GM21737 (cell line): ENCODE data around the gene KDM4D.
"Not testable (repeated sequence)": the region's sequence is repeated elsewhere in the genome, so short reads cannot be mapped to it uniquely, and the experiment has no call there.

Source experiments
- ATAC-seq: cut with Tn5 transposase; IDR thresholded peaks from one replicate; pipeline ENCODE4 v1.9.1; 2021; ENCODE audit warnings: mild to moderate bottlenecking, moderate library complexity; ENCODE audit not compliant: unreplicated experiment

Gene KDM4D

GRCh38 chr11:94973099-94973968 is at the start of gene KDM4D, which contains the start of gene CWC15:
Gene KDM4D, plus strand, starts transcription at chr11:94973709. Its CDS starts 23,664 bp downstream, at chr11:94997373.
Gene CWC15, minus strand, starts transcription at chr11:94973556. Its CDS starts 1,371 bp downstream, at chr11:94972185.
- ATAC-seq, result peak; percentile 100

- ATAC-seq, result no peak
Observed at GRCh38 chr11:94924171-94924572, 49.3 kb upstream of the KDM4D start.

DNA sequence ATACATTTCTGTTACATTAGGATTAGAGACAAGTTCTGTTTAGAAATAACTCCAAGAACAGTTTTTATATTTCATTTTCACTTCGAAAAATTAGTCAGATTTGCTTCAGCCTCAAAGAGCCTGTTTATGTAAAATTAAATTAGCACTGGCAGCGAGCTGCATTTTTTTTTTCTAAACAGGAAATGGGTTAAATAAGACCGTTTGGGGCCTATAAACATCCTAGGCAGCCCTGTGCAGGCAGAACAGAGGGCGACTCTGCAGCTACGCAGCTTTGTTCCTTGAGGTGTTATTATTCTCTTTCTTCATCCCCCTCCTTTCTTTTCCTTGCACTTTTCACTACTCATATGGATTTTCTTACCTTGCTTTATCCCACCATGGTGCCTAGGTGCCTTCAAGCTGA is 48.9 kb upstream of the KDM4D start:
- no peak for ATAC-seq

- ATAC-seq, result peak; percentile 74
Observed at GRCh38 chr11:94925422-94926270, 47.9 kb upstream of the KDM4D start.

DNA sequence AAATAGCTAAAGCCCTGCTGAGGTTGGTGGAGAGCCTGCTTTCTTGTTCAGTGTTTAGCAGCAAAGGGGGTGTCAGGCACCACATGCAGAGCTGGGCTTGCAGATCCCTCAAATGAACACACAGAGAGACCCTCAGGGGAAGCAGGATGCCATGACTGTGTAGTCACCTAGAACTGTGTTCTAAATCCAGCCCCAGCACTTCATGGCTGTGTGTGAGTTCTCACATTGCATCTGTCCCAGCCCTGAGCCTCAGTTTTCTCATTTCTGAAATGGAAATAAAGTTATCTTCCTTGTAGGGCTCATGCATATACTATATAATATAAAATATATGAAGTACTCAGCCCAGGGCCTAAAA is 47.3 kb upstream of the KDM4D start:
- ATAC-seq, result no peak

GRCh38 chr11:94926698-94927237 is 46.7 kb upstream of the KDM4D start:
- ATAC-seq, result no peak

- ATAC-seq, result no peak
Observed at GRCh38 chr11:94928117-94928990, 45.2 kb upstream of the KDM4D start.

DNA sequence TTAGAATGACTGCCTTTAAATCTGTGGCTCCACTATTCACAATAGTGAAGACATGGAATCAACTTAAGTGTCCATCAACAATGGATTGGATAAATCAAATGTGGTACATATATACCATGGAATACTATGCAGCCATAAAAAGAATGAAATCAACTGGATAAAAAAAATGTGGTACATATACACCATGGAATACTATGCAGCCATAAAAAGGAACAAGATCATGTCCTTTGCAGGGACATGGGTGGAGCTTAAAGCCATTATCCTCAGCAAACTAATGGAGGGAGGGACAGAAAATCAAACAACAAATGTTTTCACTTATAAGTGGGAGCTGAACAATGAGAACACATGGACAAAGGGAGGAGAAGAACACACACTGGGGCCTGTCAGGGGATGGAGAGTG is 41.4 kb upstream of the KDM4D start:
- not testable (repeated sequence) for ATAC-seq

GRCh38 chr11:94932503-94932902 is 41.0 kb upstream of the KDM4D start:
- ATAC-seq, result no peak

- no peak for ATAC-seq
Observed at GRCh38 chr11:94933223-94934130, 40.0 kb upstream of the KDM4D start.

- ATAC-seq, result no peak
Observed at GRCh38 chr11:94934362-94934761, 39.1 kb upstream of the KDM4D start.

DNA sequence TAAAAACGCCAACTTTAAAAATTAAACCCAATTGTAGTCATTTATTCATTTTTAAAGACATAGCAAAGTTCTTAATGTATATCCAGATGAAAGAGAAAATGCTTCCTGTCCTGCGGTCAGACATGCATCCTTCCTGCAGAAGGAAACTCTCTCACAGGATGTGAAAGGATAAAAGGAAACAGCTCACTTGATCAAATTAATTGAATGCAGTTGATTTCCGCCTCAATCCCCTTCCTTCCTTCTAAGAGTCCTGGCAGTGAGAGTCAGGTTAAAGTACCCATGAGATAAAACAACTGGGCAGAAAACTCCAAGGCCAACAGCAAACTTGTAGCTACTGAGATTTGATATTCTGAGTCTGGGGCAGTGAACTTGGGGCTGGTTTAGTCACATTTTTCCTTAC is 38.7 kb upstream of the KDM4D start:
- ATAC-seq, result no peak

DNA sequence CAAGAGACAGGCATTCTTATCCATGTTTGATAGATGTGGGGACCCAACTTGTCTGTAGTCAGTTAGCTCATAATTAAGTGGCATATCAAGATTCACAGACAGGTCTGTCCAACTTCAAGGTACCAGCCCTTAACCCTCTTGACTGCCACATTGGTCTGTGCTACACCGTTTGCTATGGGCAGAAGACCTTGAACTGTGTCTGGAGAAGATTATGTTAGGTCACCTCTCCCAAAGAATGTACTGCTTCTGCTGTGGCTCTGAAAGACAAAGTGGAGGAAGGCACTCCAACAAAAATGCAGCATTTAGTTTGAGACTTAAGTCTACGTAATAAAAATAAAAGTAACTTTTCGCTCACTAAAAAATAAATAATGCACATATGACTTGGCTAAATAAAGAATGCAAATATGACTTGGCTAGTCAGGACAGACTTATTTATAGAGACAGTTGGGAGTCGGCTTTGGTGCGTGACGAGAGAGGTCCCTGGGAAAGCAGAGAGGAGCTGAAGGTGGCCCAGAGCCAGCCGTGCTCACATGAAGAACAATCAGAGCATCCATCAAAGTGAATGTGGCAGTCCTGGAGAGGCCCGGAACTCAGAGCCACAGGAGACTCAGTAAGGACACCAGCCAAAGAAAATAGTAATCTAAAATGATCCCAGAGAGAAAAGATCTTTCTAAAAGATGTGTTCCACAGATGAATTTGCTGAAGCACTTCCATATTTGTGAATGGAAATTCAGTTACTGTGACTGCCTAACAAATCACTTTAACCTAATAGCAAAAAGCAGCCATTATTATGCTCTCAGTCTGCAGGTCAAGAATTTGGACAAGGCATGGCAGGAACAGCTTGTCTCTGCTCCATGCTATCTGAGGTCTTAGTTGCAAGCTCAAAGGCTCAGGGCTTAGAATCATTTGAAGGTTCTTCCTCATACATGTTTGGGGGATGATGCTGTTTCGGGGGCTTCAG is 35.1 kb upstream of the KDM4D start:
- ATAC-seq, result no peak

DNA sequence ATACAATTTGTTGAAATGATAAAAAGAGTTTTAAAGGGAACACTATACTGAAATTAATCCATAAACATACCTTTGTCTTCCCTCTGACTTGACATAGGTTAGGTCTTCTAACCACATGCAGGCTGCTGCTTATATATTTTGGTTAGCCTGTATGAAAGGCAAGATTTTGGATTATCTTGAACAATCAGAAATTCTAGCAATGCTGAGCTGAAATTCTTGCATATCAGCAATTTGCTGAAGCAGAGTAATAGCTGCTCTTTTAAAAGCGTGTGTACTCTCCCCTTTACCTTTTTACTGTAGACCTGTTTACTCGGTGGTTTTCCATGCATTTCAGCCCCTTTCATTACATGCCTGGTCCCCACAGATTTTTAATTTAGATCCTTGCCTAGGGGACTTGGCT is 34.2 kb upstream of the KDM4D start:
- ATAC-seq, result no peak

GRCh38 chr11:94941131-94941530 is 32.4 kb upstream of the KDM4D start:
- no peak for ATAC-seq

GRCh38 chr11:94946812-94947211 is 26.7 kb upstream of the KDM4D start:
- ATAC-seq, result no peak

- ATAC-seq, result no peak
Observed at GRCh38 chr11:94948070-94948617, 25.4 kb upstream of the KDM4D start.

- no peak for ATAC-seq
Observed at GRCh38 chr11:94954753-94955152, 18.8 kb upstream of the KDM4D start.
